Body of pancreas (tissue), 4 donors: ENCODE results near the gene HS6ST2.

Source experiments
- CTCF ChIP-seq, 7 experiments: fragments of 450-650 bp in 4 of 7; fragments of 200-600 bp in 3 of 7; sonication (generic) in 3 of 7; IDR thresholded peaks; one replicate each; pipeline ENCODE4 v1.5.1; 2016 to 2019; ENCODE audit warnings: antibody characterized with exemption in 7 of 7
- POLR2A ChIP-seq, 3 donors: fragments of 450-650 bp; IDR thresholded peaks; one replicate each; pipeline ENCODE4 v1.6.1; 2016; ENCODE audit warnings: antibody characterized with exemption in 3 of 3, mild to moderate bottlenecking in 2 of 3

- TF ChIP-seq CTCF (IDR thresholded peaks at IDR 0.05), result no peak
- TF ChIP-seq POLR2A (IDR thresholded peaks at IDR 0.05), result no peak
These were observed 347.9 kb downstream of the HS6ST2 start for GRCh38 chrX:132610536-132610935.
